SIG-M5 (cell line): ENCODE measurements around the gene DNAJC4.

ENCODE experiments used
- DNase-seq: peaks from one replicate; lab custom pipeline; 2025; lab: John Stamatoyannopoulos, UW

The DNAJC4 gene

DNA sequence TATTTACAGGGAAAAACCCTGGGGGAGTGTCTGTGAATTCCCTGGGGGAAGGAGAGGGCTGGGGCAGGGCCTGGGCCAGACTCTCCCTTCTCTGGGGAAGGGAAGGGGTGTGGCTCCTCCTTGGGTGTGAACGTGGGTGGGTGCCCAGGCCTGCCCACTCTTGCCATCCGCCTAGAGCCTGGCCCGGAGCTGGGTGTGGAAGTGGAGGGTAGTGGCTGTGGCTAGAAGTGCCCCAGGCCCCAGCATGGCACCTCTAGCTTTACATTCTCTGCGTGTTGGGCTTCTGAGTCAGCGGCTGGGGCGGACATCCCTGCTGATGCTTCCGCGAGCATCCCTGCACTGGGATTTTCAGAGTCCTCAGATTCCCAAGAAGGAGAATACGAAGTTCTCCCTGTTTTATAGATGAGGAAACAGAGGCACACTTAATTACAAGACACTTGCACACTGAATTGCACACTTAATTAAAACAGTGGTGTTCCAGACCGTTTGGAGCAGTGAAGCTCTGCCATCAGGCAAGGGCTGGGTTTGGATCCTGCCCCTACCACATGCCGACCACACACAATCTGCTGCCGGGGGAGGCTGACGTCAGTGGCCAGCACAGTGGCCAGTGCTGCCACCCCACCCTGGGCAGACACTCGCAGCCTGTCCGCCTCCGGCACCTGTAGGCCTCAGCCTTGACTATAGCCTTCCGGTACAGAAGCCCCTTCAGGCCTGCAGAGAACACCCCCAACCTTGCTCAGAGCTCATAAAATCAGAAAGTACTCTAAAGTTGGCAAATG, 46.5 kb downstream of the DNAJC4 start:
- DNase-seq = no peak

- DNase-seq = no peak
Measured at GRCh38 chr11:64278576-64279190, 48.3 kb downstream of the DNAJC4 start.

DNA sequence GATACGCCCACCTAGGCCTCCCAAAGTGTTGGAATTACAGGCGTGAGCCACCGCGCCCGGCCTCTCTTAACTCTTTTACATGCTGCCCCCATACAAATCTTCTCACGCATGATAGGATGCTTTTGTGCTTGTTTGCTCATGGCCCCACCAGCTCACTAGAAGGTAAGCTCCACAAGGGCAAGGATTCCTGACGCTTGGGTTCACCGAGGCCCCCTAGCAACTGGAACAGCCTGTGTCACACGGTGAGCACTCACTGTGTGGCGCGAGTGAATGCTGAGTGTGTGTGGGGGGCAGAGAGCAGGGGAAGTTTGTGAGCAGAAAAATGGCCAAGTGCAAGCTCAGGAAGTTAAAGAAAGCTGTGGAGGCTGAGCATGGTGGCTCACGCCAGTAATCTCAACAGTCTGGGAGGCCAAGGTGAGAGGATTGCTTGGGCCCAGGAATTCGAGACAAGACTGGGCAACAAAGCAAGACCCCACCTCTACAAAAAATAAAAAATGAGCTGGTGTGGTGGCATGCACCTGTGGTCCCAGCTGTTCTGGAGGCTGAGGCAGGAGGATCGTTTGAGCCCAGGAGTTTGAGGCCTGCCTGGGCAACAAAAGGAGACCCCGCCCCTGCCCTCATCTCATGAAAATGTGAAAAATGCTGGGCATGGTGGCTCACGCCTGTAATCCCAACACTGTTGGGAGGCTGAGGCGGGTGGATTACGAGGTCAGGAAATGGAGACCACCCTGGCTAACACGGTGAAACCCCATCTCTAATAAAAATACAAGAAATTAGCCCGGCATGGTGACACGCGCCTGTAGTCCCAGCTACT, 51.8 kb downstream of the DNAJC4 start:
- DNase-seq = no peak

DNA sequence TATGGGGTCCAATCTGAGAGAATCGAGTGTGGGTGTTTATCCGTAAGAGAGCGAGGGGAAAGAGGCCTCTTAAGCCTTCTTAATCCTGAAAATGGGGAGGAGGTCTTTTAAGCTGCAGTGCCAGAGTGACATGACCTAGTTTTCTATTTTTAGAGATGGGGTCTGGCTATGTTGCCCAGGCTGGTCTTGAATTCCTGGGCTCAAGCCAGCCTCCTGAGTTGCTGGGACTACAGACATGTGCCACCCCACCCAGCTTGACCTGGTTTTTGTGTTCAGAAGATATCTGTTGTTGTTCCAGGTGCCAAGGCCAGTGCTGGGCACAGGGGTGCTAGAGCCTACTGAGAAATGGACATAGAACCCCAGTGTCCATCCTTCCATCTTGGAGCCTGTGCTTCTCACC, 52.7 kb downstream of the DNAJC4 start:
- DNase-seq = no peak
